Stimulated activated CD4-positive, alpha-beta T cell treated with anti-CD3 and anti-CD28 coated beads, Interleukin-1b, Interleukin-23, amount 100 ng/mL, for 24 hours (primary cell): Measurements from ENCODE around the gene PKDREJ.

ENCODE experiments used
- DNase-seq, 4 experiments: peaks; one replicate each; pipeline ENCODE4 v3.0.0-alpha.2; 2020; ENCODE audit warnings: low read depth in 4 of 4, low spot score in 1 of 4

PKDREJ gene

GRCh38 chr22:46289244-46289891, 26.2 kb upstream of the PKDREJ start:
- no peak for DNase-seq

- DNase-seq = no peak
Measured at GRCh38 chr22:46288846-46289243, 25.7 kb upstream of the PKDREJ start.

DNA sequence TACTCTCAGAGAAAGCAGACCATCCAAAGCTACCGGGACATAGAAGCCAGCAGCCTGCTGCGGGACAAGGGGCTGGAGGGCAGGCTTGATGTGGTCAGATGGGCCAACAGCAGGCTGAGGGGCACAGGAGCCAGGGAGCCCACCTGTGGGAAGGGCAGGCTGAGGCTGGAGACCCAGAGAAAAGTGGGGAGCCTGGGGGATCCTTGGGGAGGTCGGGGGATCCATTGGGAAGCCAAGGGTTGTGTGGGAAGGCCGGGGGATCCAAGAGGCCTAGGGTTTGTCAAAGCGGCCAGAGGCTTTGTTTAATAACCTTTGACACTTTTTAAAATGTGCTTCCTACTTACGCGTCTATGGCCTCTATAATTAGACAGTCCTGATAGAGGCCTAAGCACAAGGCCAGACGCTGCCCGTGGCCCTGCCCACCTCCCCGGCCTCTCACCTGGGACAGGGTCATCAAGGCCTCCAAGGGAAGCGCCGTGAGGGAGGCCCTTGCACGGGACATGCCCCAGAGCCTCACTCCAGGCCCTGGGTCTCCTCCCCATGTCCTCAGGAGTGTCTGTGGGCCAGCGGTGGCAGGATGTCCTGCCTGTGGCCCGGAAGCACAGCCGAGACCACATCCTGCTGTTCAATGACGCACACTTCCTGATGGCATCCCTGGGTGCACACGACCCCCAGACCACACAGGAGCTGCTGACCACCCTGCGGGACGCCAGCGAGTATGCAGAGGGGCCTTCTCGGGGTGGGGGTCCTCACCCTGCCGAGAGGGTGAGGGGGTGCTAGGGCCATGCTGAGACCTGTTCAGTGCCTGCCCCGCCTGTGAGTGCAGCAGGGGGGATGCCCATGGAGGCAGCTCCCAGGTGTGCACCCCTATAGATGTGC, 25.0 kb upstream of the PKDREJ start:
- DNase-seq = no peak

DNA sequence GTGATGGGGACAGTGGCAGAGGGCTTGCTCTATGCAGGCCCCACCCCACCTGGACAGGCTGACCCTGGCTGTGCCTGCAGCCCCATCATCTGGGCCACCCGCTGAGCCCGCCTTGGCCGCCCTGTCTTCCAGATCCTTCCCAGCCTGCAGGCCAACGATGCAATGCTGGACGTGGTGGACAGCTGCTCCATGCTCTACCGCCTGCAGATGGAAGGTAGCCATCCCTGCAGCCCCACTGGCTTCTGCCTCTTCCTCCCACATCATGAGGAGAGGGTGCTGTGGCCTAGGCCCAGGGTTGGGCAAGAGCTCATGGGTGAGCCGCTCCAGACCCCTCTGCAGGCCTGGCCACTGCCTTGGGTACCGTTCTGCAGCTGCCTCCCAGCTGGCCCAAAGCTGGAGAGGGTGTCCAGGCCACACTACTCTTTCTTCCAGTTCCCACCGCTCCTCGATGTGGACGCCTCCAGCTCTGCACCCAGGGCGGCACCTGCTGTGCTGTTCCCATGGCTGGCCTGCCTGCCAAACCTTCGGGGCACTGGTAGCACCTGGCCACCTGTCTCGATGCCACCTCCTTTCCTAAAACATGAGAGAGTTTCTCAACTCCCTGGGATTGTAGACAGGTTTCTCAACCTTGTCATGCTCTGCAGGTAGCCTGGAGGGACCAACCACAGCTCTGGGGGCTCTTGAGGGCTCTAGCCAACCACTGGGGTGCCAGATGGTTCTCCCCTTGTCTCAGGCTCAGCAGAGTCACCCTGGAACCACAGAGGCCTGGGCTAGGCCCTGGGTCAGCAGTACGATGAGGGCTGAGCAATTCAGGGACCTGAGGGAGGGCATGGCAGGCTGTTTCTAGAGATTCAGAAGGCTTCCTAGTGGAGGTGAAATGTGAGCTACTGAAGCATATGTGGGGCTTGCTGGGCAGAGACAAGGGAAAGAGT, 24.1 kb upstream of the PKDREJ start:
- DNase-seq = no peak

DNA sequence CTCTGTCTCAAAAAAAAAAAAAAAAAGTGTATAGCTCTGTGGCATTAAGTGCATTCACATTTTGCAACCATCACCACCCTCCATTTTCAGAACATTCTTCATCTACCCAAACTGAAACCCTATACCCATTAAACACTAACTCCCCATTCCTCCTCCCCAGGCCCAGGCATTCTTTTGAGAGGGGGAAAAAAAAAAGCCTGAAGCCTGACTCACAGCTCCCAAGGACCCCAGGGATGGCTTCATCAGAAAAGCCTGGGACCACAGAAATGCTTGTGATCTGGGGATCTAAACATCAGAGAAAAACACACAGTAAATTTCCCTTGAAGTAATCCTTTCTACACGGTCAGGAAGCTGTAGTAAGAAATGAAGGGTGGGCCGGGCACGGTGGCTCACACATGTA, 22.9 kb upstream of the PKDREJ start:
- no peak for DNase-seq

GRCh38 chr22:46281866-46282678, 18.9 kb upstream of the PKDREJ start:
- DNase-seq = no peak

DNA sequence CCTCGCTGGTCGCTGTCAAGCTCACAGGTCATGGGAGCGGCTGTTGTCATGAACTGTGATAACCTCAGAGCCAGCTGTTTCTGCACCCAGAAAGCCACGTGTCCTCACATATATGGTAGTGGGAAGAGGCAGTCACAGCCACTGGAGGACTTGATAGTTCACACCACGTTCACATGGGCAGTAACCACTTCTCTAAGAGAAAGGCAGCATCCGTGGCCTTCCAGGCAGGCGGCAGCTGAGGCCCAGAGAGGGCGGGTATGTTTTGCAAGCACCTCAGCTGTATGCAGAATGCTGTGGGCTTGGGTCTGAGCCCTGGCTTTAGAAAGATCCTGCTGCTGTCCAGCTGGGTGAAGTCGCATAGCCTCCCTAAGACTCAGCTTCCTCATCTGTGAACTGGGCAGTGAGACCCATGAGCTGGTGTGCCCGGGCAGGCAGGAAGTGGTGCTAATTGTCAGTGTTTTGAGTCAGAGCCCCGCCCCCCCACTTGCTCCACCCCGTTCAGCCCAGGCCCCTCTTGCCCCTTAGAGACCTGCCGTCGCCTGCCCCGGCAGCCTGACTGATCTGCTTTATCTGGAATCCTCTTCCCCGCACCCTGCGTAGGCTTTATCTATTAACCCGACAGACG, 18.0 kb upstream of the PKDREJ start:
- no peak for DNase-seq

DNA sequence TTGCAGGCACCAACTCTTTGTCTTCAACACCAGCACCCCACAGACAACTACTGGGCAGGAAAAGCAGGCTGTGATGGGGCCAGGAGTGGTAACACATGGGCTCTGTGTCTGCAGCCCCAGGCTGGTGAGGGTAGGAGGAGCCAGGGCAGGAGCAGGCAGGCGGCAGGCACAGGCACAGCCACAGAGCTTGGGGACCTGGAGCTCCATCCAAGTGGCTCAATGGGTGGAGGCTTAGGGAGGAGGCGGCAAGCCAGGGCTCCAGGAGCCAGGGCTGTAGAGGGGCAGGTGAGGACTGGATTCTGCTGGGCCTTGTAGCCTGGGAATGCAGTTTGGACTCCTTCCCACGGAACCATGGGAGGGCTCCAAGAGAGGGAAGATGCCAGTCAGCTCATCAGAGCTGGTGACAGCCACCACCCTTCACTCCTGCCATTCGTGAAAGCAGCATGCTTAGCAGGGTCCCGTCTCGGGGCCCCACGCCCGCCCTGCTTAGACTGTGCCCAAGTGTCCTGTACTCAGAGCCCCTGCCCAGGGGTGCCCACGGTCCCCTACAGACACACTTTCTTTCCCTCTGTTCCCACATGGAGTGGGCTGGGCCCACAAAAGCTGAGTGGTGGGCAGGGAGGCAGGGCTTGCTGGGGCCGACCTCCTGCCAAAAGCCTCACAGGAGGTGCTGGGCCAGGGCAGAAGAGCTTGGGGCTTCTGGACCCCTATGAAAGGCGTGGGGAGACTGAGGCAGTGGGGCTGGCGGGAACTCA, 17.1 kb upstream of the PKDREJ start:
- DNase-seq = no peak

- DNase-seq = no peak
Measured at GRCh38 chr22:46278656-46279645, 15.8 kb upstream of the PKDREJ start.

DNA sequence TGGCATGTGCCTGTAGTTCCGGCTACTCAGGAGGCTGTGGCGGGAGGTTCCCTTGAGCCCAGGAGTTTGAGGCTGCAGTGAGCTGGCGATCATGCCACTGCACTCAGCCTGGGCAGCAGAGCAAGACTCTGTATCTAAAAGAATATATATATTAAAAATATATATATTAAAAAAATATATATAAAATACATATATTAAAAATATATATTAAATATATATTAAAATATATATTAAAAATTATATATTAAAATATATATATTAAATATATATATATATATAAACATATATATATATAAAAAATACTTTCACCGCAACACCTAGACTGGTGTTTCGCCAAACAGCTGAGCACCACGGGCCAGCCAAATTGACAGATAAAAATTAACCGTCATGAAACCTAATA, 13.4 kb upstream of the PKDREJ start:
- no peak for DNase-seq

GRCh38 chr22:46275455-46276122, 12.4 kb upstream of the PKDREJ start:
- DNase-seq = no peak

GRCh38 chr22:46274381-46274780, 11.2 kb upstream of the PKDREJ start:
- no peak for DNase-seq

DNA sequence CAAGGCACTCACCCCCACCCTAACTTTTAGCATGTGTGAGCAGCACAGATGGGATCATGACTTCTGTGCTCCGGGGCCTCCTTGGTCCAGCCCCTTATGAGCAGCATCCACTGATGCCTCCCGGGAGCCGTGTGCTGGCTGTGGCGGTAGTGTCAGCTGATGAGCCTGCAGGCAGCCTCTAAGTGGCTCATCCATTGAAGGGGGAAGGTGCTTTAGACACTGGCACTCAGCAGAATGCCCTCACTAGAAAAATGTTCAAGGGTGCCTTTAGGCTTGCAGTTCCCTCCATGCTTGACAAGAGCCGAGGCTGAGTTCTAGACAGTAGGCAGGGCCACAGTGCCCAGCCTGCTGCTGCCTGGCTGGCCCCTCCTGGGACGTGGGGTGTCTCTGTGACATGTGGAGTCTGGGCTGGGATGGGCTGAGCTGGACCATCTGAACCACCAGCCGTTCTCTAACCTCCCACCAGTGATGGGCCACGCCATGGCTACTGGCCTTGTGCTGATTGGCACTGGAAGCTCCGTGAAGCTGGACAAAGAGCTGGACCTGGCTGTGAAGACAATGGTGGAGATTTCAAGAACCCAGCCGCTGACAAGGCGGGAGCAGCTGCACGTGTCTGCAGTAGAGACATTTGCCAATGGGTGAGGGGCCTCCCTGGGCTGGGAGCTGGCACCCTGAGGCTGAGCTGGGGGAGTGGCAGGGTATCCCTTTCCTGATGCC, 10.4 kb upstream of the PKDREJ start:
- DNase-seq = no peak

GRCh38 chr22:46272762-46273431, 9.8 kb upstream of the PKDREJ start:
- DNase-seq = no peak

GRCh38 chr22:46272196-46272595, 9.1 kb upstream of the PKDREJ start:
- no peak for DNase-seq

- DNase-seq = no peak
Measured at GRCh38 chr22:46269564-46269963, 6.4 kb upstream of the PKDREJ start.
